B cell (primary cell): ENCODE data around the gene STRA8. TPM values are rescaled to one million over a fixed set of nuclear protein-coding genes. Genes with fewer than 3 reads are reported as not detected.

Experiments used
- ATAC-seq: fragments of 200-7000 bp; cut with Tn5 transposase; one replicate; pipeline ENCODE4 v1.10.0; 2021; ENCODE audit warnings: low read depth, mild to moderate bottlenecking, moderate number of reproducible peaks, moderate library complexity
- CTCF ChIA-PET: fragments of 350-600 bp; sonication (Branson Sonifier 250); formaldehyde crosslinking; loops from one replicate; lab custom pipeline; 2021; ENCODE audit warnings: antibody characterized with exemption, inconsistent platforms; lab: Charles Lee
- POLR2A ChIA-PET: fragments of 350-600 bp; sonication (Branson Sonifier 250); formaldehyde crosslinking; loops from one replicate; lab custom pipeline; 2021; ENCODE audit warnings: antibody characterized with exemption; lab: Charles Lee
- DNase-seq: peaks from one replicate; pipeline ENCODE4 v3.0.0; 2013
- H2AFZ ChIP-seq: 2 replicates; pipeline ENCODE4 v1.6.1; 2012; ENCODE audit warnings: mild to moderate bottlenecking, low read depth, low read length; ENCODE audit not compliant: insufficient read depth, poor library complexity, severe bottlenecking
- H3K27ac ChIP-seq, 2 donors: 1 replicate in 1 of 2; 2 replicates in 1 of 2; pipeline ENCODE4 v1.5.1; 2012 to 2013; ENCODE audit warnings: low read length in 2 of 2, mild to moderate bottlenecking in 2 of 2, moderate library complexity in 1 of 2
- H3K27me3 ChIP-seq, 4 experiments: fragments of 200-600 bp in 1 of 4; sonication (generic) in 1 of 4; replicated peaks in 1 of 4; 1 replicate in 2 of 4; 2 replicates in 2 of 4; pipeline versions ENCODE4 v1.6.1 to v1.7.0; 2013 to 2016; ENCODE audit warnings: low read length in 3 of 4, mild to moderate bottlenecking in 2 of 4, mixed read lengths in 1 of 4, moderate library complexity in 1 of 4; ENCODE audit not compliant: insufficient read depth in 4 of 4, control insufficient read depth in 3 of 4; ENCODE audit errors: control extremely low read depth in 1 of 4
- H3K36me3 ChIP-seq, 2 experiments: replicated peaks in 1 of 2; 1 replicate in 1 of 2; 2 replicates in 1 of 2; pipeline versions ENCODE4 v1.6.1 to v1.7.1; 2013; ENCODE audit warnings: low read length in 1 of 2; ENCODE audit not compliant: insufficient read depth in 2 of 2, control insufficient read depth in 1 of 2; ENCODE audit errors: control extremely low read depth in 1 of 2, extremely low read depth in 1 of 2
- H3K4me1 ChIP-seq, 2 donors: fragments of 200-600 bp in 1 of 2; sonication (generic) in 1 of 2; 1 replicate in 1 of 2; 2 replicates in 1 of 2; pipeline versions ENCODE4 v1.5.1 to v1.6.1; 2013 to 2017; ENCODE audit warnings: low read length in 2 of 2; ENCODE audit not compliant: control insufficient read depth in 2 of 2, insufficient read depth in 2 of 2
- H3K4me2 ChIP-seq: replicated peaks from 2 replicates; pipeline ENCODE3; 2012; ENCODE audit warnings: mild to moderate bottlenecking, low read depth, low read length; ENCODE audit not compliant: poor library complexity, severe bottlenecking
- H3K4me3 ChIP-seq, 5 experiments: fragments of 200-600 bp in 1 of 5; sonication (generic) in 1 of 5; 1 replicate in 3 of 5; 2 replicates in 2 of 5; pipeline versions ENCODE4 v1.5.1 to v1.7.0; 2011 to 2016; ENCODE audit warnings: low read length in 4 of 5, mild to moderate bottlenecking in 4 of 5, low read depth in 2 of 5, control low read depth in 1 of 5, moderate library complexity in 1 of 5; ENCODE audit not compliant: insufficient read depth in 1 of 5; ENCODE audit errors: control extremely low read depth in 1 of 5, extremely low read depth in 1 of 5
- H3K79me2 ChIP-seq: fragments of 200-600 bp; sonication (generic); one replicate; pipeline ENCODE4 v1.6.0; 2016; ENCODE audit warnings: low read length; ENCODE audit not compliant: control insufficient read depth, insufficient read depth
- H3K9ac ChIP-seq: fragments of 200-600 bp; sonication (generic); 2 replicates; pipeline ENCODE4 v1.6.1; 2017; ENCODE audit warnings: mild to moderate bottlenecking, low read length, moderate library complexity
- H3K9me3 ChIP-seq, 3 donors: one replicate each; pipeline versions ENCODE4 v1.6.1 to v1.7.1; 2013; ENCODE audit warnings: low read length in 2 of 3; ENCODE audit not compliant: control insufficient read depth in 2 of 3, insufficient read depth in 1 of 3; ENCODE audit errors: control extremely low read depth in 1 of 3
- H4K20me1 ChIP-seq: 2 replicates; pipeline ENCODE4 v1.6.0; 2012; ENCODE audit warnings: mild to moderate bottlenecking, low read length; ENCODE audit not compliant: insufficient read depth, control insufficient read depth, poor library complexity, severe bottlenecking
- H3K27ac Mint-ChIP-seq: one replicate; pipeline ENCODE4 v1.8.0; 2021; ENCODE audit warnings: mixed read lengths
- H3K27me3 Mint-ChIP-seq: one replicate; pipeline ENCODE4 v1.8.0; 2021; ENCODE audit warnings: mixed read lengths
- H3K4me1 Mint-ChIP-seq: one replicate; pipeline ENCODE4 v1.8.0; 2021; ENCODE audit warnings: mixed read lengths
- H3K4me3 Mint-ChIP-seq: one replicate; pipeline ENCODE4 v1.8.0; 2021; ENCODE audit warnings: mixed read lengths
- H3K9me3 Mint-ChIP-seq: one replicate; pipeline ENCODE4 v1.8.0; 2022; ENCODE audit warnings: mixed read lengths; ENCODE audit not compliant: insufficient read depth
- EZH2 ChIP-seq: IDR thresholded peaks from 2 replicates; pipeline ENCODE4 v1.6.1; 2012; ENCODE audit warnings: borderline replicate concordance, low read depth, mild to moderate bottlenecking, moderate library complexity, low read length; ENCODE audit not compliant: insufficient read depth, poor library complexity, severe bottlenecking
- WGBS: methylation state at CpG from one replicate; pipeline ENCODE4 v1.1.5; 2013; ENCODE audit warnings: missing lambda C conversion rate; ENCODE audit not compliant: insufficient coverage; 5-methylcytosine and 5-hydroxymethylcytosine counted together
- intact Hi-C: fragments of 100-400 bp; cut with micrococcal nuclease; formaldehyde crosslinking; loops from one replicate; pipeline ENCODE4 v1.10.0; 2022
- polyA plus RNA-seq: library from polyadenylated mRNA; depleted of rRNA; stranded (reverse); fragments of >200 nt; gene quantifications from 2 replicates; pipeline ENCODE4 v1.2.3, GENCODE V29; 2012
- total RNA-seq, 2 donors: library from RNA; stranded (reverse); fragments of 120-200 nt in 1 of 2; gene quantifications; 1 replicate in 1 of 2; 2 replicates in 1 of 2; pipeline versions ENCODE4 v1.2.3 to v1.2.4, GENCODE V29; 2013 to 2022
- TF ChIP-seq, protein P1 (sequence below): fragments of 200-600 bp; IDR thresholded peaks from one replicate; pipeline ENCODE4 v1.8.0; 2022; ENCODE audit warnings: antibody characterized with exemption, mild to moderate bottlenecking

The STRA8 gene
- total and polyA plus RNA-seq, 2 donors (not counting 1 experiment from before 2014, with no cell fraction given) = not detected

DNA sequence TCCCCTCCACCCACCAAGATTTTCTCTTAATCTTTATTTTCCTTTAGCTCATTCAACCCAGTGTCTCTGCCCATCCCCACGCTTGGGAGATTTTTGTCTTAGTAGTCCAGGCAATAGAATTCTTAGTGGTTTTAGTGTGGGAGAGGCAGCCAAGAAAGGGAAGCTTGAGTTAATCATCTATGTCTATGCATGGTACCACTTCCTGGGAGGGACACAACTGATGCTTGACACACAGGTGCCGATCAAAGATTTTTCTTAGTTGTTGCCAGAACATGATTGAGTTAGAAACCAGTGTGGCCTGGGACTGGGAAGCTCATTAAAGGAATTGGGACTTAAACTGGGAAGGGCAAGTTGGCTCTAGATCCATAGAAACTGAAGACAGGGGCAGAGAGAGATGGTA is 3.1 kb downstream of the STRA8 start:
- WGBS = 0% methylated on average over 1 of the region's 2 CpGs
- CTCF ChIA-PET = no interaction called here

DNA sequence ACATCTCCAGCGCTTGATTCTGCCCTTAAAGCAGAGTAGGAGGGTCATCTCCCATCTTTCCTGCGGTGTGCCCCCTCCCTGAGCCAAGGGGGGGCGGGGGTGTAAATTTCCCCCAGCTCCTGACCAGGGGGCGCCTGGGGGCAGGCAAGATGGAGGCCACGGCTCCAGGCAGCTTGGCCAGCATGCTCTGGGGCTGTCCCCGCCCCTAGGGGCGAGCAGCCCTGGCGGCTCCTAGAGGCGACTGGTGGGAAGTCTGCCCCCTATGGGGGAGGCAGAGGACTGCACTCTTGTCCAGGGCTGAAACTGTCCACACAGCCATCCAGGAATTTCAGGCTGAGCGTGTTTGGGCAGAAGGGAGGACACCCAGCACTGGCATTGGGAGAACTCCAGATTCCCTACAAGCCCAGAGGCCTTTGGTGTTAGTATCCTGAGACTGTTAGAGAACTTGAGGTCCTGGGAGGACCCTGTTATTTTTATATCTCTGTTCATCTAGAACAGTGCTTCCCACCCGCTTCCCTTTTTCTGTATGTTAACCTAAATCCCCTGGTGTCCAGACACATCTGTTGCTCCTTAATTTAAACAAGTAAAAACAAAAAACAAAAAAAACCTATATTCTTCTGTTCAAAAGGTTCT is 4.6 kb downstream of the STRA8 start:
- H3K4me2 ChIP-seq = peak overlapping the region; percentile 2
- intact Hi-C loops = no loop called here
- no peak overlapping the region for H3K27ac ChIP-seq
- no peaks in the 10 kb centered on the region for H3K79me2 ChIP-seq
- WGBS = 90% methylated on average over 8 of the region's 11 CpGs
- H2AFZ ChIP-seq = no peak overlapping the region
- peaks cover 0 to 19% (median 0%) of the 10 kb centered on the region in 3 donors for H3K9me3 ChIP-seq
- no peak overlapping the region for H3K4me3 Mint-ChIP-seq
- peaks cover 29% of the 10 kb centered on the region for H3K4me1 Mint-ChIP-seq
- no peaks in the 10 kb centered on the region for H4K20me1 ChIP-seq
- DNase-seq (peak; percentile 17), ATAC-seq (no peak)
- ChIA-PET POLR2A (no interaction called here), CTCF (interaction anchor here (1.5 kb wide), 1 partner anchor 43 kb away, joined by 3 read pairs; no protein-coding TSS in a partner anchor)
- H3K4me3 ChIP-seq = no peak overlapping the region
- no peak overlapping the region for H3K9ac ChIP-seq
- no peaks in the 10 kb centered on the region for H3K9me3 Mint-ChIP-seq
- no peaks in the 10 kb centered on the region for H3K36me3 ChIP-seq
- no peak overlapping the region for H3K27ac Mint-ChIP-seq
- H3K4me1 ChIP-seq = peaks cover 25 to 37% of the 10 kb centered on the region in 2 donors
- H3K27me3 ChIP-seq = peaks cover 0 to 7% (median 1%) of the 10 kb centered on the region in 4 experiments
- peaks cover 13% of the 10 kb centered on the region for H3K27me3 Mint-ChIP-seq
- TF ChIP-seq, protein P1, sequence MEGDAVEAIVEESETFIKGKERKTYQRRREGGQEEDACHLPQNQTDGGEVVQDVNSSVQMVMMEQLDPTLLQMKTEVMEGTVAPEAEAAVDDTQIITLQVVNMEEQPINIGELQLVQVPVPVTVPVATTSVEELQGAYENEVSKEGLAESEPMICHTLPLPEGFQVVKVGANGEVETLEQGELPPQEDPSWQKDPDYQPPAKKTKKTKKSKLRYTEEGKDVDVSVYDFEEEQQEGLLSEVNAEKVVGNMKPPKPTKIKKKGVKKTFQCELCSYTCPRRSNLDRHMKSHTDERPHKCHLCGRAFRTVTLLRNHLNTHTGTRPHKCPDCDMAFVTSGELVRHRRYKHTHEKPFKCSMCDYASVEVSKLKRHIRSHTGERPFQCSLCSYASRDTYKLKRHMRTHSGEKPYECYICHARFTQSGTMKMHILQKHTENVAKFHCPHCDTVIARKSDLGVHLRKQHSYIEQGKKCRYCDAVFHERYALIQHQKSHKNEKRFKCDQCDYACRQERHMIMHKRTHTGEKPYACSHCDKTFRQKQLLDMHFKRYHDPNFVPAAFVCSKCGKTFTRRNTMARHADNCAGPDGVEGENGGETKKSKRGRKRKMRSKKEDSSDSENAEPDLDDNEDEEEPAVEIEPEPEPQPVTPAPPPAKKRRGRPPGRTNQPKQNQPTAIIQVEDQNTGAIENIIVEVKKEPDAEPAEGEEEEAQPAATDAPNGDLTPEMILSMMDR = peak; percentile 42
- TF ChIP-seq EZH2 = no peak

More for the DNA sequence above, 3.1 kb downstream of the STRA8 start:
- peaks cover 0 to 7% (median 1%) of the 10 kb centered on the region in 4 experiments for H3K27me3 ChIP-seq
- DNase-seq (peak; percentile 24), ATAC-seq (no peak)
- H2AFZ ChIP-seq = no peak overlapping the region
- no peak overlapping the region for H3K27ac ChIP-seq
- Mint-ChIP-seq H3K4me3 (peak overlapping the region; percentile 69), H3K27ac (peak overlapping the region; percentile 57), H3K27me3 (peaks cover 11% of the 10 kb centered on the region), H3K9me3 (no peaks in the 10 kb centered on the region), H3K4me1 (peaks cover 29% of the 10 kb centered on the region)
- TF ChIP-seq, protein P1 = no peak
- TF ChIP-seq EZH2 = no peak
- H3K4me3 ChIP-seq = no peak overlapping the region
- intact Hi-C loops = no loop called here
- peaks cover 25 to 37% of the 10 kb centered on the region in 2 donors for H3K4me1 ChIP-seq
- H3K36me3 ChIP-seq = no peaks in the 10 kb centered on the region
- no peaks in the 10 kb centered on the region for H4K20me1 ChIP-seq
- H3K9me3 ChIP-seq = peaks cover 0 to 19% (median 0%) of the 10 kb centered on the region in 3 donors
- H3K4me2 ChIP-seq = peak overlapping the region; percentile 52
- H3K9ac ChIP-seq = no peak overlapping the region
- POLR2A ChIA-PET = no interaction called here
- no peaks in the 10 kb centered on the region for H3K79me2 ChIP-seq
